KMS-11 (cell line): ENCODE data around the gene TTC31.

Source experiments
- H2AFZ ChIP-seq: fragments of 200-600 bp; sonication (generic); 2 replicates; pipeline ENCODE4 v1.6.1; 2016; ENCODE audit warnings: antibody characterized with exemption, mixed run types, low read depth
- H3K27ac ChIP-seq: fragments of 200-600 bp; sonication (generic); 2 replicates; pipeline ENCODE4 v1.6.1; 2016; ENCODE audit warnings: mild to moderate bottlenecking, mixed run types
- H3K27me3 ChIP-seq: fragments of 200-600 bp; sonication (generic); 2 replicates; pipeline ENCODE4 v1.6.1; 2017; ENCODE audit warnings: mild to moderate bottlenecking, low read depth, mixed run types, moderate library complexity; ENCODE audit not compliant: insufficient read depth
- H3K36me3 ChIP-seq: fragments of 200-600 bp; sonication (generic); 2 replicates; pipeline ENCODE4 v1.6.1; 2017; ENCODE audit warnings: mild to moderate bottlenecking, mixed run types; ENCODE audit not compliant: insufficient read depth
- H3K4me1 ChIP-seq: fragments of 200-600 bp; sonication (generic); 2 replicates; pipeline ENCODE4 v1.6.1; 2016; ENCODE audit warnings: mild to moderate bottlenecking, low read depth, mixed run types; ENCODE audit not compliant: poor library complexity, severe bottlenecking
- H3K4me2 ChIP-seq: fragments of 200-600 bp; sonication (generic); 2 replicates; pipeline ENCODE4 v1.7.0; 2016; ENCODE audit warnings: mild to moderate bottlenecking, mixed run types
- H3K4me3 ChIP-seq: fragments of 200-600 bp; sonication (generic); IDR thresholded peaks from 2 replicates; pipeline ENCODE4 v1.6.1; 2017; ENCODE audit warnings: low read depth, low read length, mixed read lengths; ENCODE audit not compliant: insufficient read depth
- H3K79me2 ChIP-seq: fragments of 200-600 bp; sonication (generic); 2 replicates; pipeline ENCODE4 v1.6.1; 2016; ENCODE audit warnings: low read depth, mixed run types; ENCODE audit not compliant: insufficient read depth
- H3K9ac ChIP-seq: fragments of 200-600 bp; sonication (generic); 2 replicates; pipeline ENCODE4 v1.6.1; 2016; ENCODE audit warnings: mild to moderate bottlenecking, mixed run types
- H4K20me1 ChIP-seq: fragments of 200-600 bp; sonication (generic); 2 replicates; pipeline ENCODE4 v1.6.1; 2016; ENCODE audit warnings: mild to moderate bottlenecking, mixed run types; ENCODE audit not compliant: insufficient read depth
- CTCF ChIP-seq: fragments of 200-600 bp; sonication (generic); conservative IDR thresholded peaks from 2 replicates; pipeline ENCODE4 v1.6.1; 2017; ENCODE audit warnings: low read depth, mild to moderate bottlenecking, antibody characterized with exemption, low read length, moderate library complexity, mixed read lengths

The TTC31 gene

GRCh38 chr2:74534411-74534810, 51.5 kb downstream of the TTC31 start:
- Histone ChIP-seq H3K4me2 (no peak overlapping the region), H2AFZ (no peak overlapping the region), H3K4me3 (no peak overlapping the region), H3K9ac (no peak overlapping the region), H4K20me1 (no peaks in the 10 kb centered on the region), H3K4me1 (peaks cover 12% of the 10 kb centered on the region), H3K79me2 (peaks cover 8% of the 10 kb centered on the region; the same call in 1 of the 2 replicates), H3K36me3 (no peaks in the 10 kb centered on the region), H3K27ac (no peak overlapping the region), H3K27me3 (no peaks in the 10 kb centered on the region; the same call in 1 of the 2 replicates)
- TF ChIP-seq CTCF, result no peak

GRCh38 chr2:74535440-74535965, 52.6 kb downstream of the TTC31 start:
- no peak for TF ChIP-seq CTCF
- H3K79me2 ChIP-seq, result 0 out of 2 replicates have a peak, but pooled peaks cover 8% of the 10 kb centered on the region
- no peak overlapping the region for H3K9ac ChIP-seq
- H3K4me1 ChIP-seq, result peaks cover 12% of the 10 kb centered on the region
- no peak overlapping the region for H2AFZ ChIP-seq
- no peak overlapping the region for H3K4me3 ChIP-seq
- H3K27me3 ChIP-seq, result no peaks in the 10 kb centered on the region; the same call in 1 of the 2 replicates
- no peaks in the 10 kb centered on the region for H3K36me3 ChIP-seq
- no peak overlapping the region for H3K27ac ChIP-seq
- H4K20me1 ChIP-seq, result no peaks in the 10 kb centered on the region
- no peak overlapping the region for H3K4me2 ChIP-seq

GRCh38 chr2:74536166-74536950, 53.5 kb downstream of the TTC31 start:
- peaks cover 6% of the 10 kb centered on the region for H3K4me1 ChIP-seq
- no peak overlapping the region for H3K4me2 ChIP-seq
- 0 out of 2 replicates have a peak, but pooled peaks cover 2% of the 10 kb centered on the region for H3K79me2 ChIP-seq
- no peaks in the 10 kb centered on the region; the same call in 1 of the 2 replicates for H3K27me3 ChIP-seq
- no peaks in the 10 kb centered on the region for H4K20me1 ChIP-seq
- no peak overlapping the region for H3K4me3 ChIP-seq
- H3K36me3 ChIP-seq, result no peaks in the 10 kb centered on the region
- no peak overlapping the region for H3K9ac ChIP-seq
- H3K27ac ChIP-seq, result no peak overlapping the region
- TF ChIP-seq CTCF, result no peak
- no peak overlapping the region for H2AFZ ChIP-seq

- Histone ChIP-seq H3K36me3 (no peaks in the 10 kb centered on the region), H2AFZ (no peak overlapping the region), H3K4me1 (no peaks in the 10 kb centered on the region), H3K79me2 (no peaks in the 10 kb centered on the region), H3K9ac (no peak overlapping the region), H4K20me1 (no peaks in the 10 kb centered on the region), H3K27ac (no peak overlapping the region), H3K4me2 (no peak overlapping the region), H3K27me3 (no peaks in the 10 kb centered on the region; the same call in 1 of the 2 replicates), H3K4me3 (no peak overlapping the region)
- no peak for TF ChIP-seq CTCF
These were observed 54.3 kb downstream of the TTC31 start for GRCh38 chr2:74537140-74537539.
